Germinal center (tissue), 1 donor: ENCODE data around the gene CLIC1.

ENCODE experiments used
- DNase-seq: peaks from one replicate; pipeline ENCODE4 v3.0.0; 2012; ENCODE audit warnings: mixed read lengths, low spot score

Gene CLIC1

GRCh38 chr6:31701666-31702404 lies 34.5 kb downstream of the CLIC1 start:
- DNase-seq, result no peak

- DNase-seq, result no peak
Observed at GRCh38 chr6:31700740-31701401, 35.5 kb downstream of the CLIC1 start.

GRCh38 chr6:31697555-31697954 lies 38.8 kb downstream of the CLIC1 start:
- no peak for DNase-seq

GRCh38 chr6:31693535-31693934 lies 42.8 kb downstream of the CLIC1 start:
- no peak for DNase-seq

GRCh38 chr6:31692886-31693285 lies 43.4 kb downstream of the CLIC1 start:
- DNase-seq, result no peak

GRCh38 chr6:31692353-31692752 lies 44.0 kb downstream of the CLIC1 start:
- DNase-seq, result no peak

GRCh38 chr6:31691564-31692108 lies 44.7 kb downstream of the CLIC1 start:
- DNase-seq, result no peak

GRCh38 chr6:31691078-31691463 lies 45.3 kb downstream of the CLIC1 start:
- no peak for DNase-seq

- no peak for DNase-seq
Observed at GRCh38 chr6:31690231-31691077, 45.9 kb downstream of the CLIC1 start.

- no peak for DNase-seq
Observed at GRCh38 chr6:31689249-31690110, 46.9 kb downstream of the CLIC1 start.

- no peak for DNase-seq
Observed at GRCh38 chr6:31687860-31688693, 48.3 kb downstream of the CLIC1 start.

- no peak for DNase-seq
Observed at GRCh38 chr6:31687321-31687720, 49.0 kb downstream of the CLIC1 start.

- no peak for DNase-seq
Observed at GRCh38 chr6:31686483-31686882, 49.8 kb downstream of the CLIC1 start.

GRCh38 chr6:31683591-31683990 lies 52.7 kb downstream of the CLIC1 start:
- no peak for DNase-seq

GRCh38 chr6:31681135-31681671 lies 55.1 kb downstream of the CLIC1 start:
- peak; percentile 61 for DNase-seq
